ENCODE results near the gene PKP1.
A peak's percentile ranks its signal among the peaks of the same experiment; 100 is the strongest.
"Not testable (repeated sequence)": the region's sequence is repeated elsewhere in the genome, so short reads cannot be mapped to it uniquely, and the experiment has no call there.

PKP1 gene, protein sequence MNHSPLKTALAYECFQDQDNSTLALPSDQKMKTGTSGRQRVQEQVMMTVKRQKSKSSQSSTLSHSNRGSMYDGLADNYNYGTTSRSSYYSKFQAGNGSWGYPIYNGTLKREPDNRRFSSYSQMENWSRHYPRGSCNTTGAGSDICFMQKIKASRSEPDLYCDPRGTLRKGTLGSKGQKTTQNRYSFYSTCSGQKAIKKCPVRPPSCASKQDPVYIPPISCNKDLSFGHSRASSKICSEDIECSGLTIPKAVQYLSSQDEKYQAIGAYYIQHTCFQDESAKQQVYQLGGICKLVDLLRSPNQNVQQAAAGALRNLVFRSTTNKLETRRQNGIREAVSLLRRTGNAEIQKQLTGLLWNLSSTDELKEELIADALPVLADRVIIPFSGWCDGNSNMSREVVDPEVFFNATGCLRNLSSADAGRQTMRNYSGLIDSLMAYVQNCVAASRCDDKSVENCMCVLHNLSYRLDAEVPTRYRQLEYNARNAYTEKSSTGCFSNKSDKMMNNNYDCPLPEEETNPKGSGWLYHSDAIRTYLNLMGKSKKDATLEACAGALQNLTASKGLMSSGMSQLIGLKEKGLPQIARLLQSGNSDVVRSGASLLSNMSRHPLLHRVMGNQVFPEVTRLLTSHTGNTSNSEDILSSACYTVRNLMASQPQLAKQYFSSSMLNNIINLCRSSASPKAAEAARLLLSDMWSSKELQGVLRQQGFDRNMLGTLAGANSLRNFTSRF

DNA sequence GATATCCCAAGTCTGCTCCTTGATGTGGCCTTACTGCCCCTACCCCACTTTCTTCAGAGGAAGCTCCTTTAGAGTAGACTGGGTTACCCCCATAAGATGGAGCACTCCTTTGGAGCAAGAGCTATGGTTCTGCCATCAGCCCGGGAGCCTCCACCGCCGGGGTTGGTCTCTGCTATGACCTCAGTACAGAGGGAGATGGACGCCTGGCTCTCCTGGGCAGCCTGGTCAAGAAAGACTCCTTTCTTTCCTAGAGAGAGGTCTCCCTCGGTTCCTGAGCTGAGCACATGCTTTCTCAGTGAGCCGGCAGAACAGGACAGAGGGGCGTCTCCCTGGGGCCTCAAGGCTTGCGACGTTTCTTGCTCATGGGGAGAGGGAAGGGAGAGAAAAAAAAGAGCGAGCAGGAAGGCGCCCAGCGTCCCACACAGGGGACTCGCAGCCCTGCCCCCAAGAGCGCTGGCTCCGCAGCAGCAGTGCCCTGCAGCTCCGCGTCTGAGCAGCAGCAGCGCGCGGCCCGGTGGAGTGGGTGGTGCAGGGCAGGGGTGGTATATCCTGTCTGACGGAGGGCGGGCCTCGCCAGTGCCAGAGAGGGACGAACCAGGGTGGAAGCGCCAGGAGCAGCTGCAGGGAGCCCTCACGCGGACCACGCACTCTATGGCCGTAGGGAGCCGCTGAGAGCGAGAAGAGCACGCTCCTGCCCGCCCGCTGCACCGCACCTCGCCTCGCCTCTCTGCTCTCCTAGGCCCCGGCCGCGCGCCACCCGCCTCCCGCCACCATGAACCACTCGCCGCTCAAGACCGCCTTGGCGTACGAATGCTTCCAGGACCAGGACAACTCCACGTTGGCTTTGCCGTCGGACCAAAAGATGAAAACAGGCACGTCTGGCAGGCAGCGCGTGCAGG is at the start of gene PKP1:
Gene PKP1, plus strand, starts transcription at position 576 of the 899 bp plus-strand sequence. Its CDS starts 197 bp downstream, at position 773.
- H3K27me3 ChIP-seq (replicated peaks; ENCODE audit: control insufficient read depth, insufficient read depth, low read length), result peaks cover 58% of the 10 kb centered on the region
- no peak within 1 kb of the TSS for H3K9ac ChIP-seq (ENCODE audit: low read length)

DNA sequence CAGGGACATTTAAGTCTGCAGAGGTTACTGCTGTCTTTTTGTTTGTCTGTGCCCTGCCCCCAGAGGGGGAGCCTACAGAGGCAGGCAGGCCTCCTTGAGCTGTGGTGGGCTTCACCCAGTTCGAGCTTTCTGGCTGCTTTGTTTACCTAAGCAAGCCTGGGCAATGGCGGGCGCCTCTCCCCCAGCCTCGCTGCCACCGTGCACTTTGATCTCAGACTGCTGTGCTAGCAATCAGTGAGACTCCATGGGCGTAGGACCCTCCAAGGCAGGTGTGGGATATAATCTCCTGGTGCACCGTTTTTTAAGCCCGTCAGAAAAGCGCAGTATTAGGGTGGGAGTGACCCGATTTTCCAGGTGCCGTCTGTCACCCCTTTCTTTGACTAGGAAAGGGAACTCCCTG is 43.7 kb upstream of the PKP1 start:
- not testable (repeated sequence) for H3K9me3 ChIP-seq (ENCODE audit: control insufficient read depth, low read length); H3K4me1 ChIP-seq (ENCODE audit: control insufficient read depth, insufficient read depth, low read length); H3K4me3 ChIP-seq (ENCODE audit: low read length); DNase-seq (ENCODE audit: low read depth); H3K36me3 ChIP-seq (ENCODE audit: control insufficient read depth, insufficient read depth, low read length, severe bottlenecking); H3K9ac ChIP-seq (ENCODE audit: low read length)
- peaks cover 29% of the 10 kb centered on the region for H3K27me3 ChIP-seq (replicated peaks; ENCODE audit: control insufficient read depth, insufficient read depth, low read length)

More for the DNA sequence above, at the start of gene PKP1:
- no peaks in the 10 kb centered on the region for H3K9me3 ChIP-seq (ENCODE audit: control insufficient read depth, low read length)
- DNase-seq (ENCODE audit: low read depth), result peak; percentile 65
- peaks cover 3% of the 10 kb centered on the region for H3K4me1 ChIP-seq (ENCODE audit: control insufficient read depth, insufficient read depth, low read length)
- peak within 1 kb of the TSS; percentile 30 for H3K4me3 ChIP-seq (ENCODE audit: low read length)
- no peaks in the 10 kb centered on the region for H3K36me3 ChIP-seq (ENCODE audit: control insufficient read depth, insufficient read depth, low read length, severe bottlenecking)

DNA sequence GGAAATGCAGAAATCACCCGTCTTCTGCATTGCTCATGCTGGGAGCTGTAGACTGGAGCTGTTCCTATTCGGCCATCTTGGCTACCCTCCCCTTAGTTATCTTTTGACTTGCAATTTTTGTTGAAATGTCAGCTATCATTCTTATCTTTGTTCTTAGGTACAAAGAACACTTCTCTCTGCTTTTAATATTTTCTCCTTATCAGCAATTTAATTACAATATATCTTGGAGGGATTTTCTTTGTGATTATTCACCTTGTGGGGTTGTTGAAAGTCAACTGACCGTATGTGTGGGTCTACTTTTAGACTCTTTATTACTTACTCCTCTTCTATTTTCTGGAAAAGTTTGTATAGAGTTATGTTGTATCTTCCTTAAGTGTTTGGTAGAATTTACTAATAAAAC is 43.1 kb upstream of the PKP1 start:
- Histone ChIP-seq H3K4me3 (ENCODE audit: low read length) (no peak overlapping the region), H3K9ac (ENCODE audit: low read length) (no peak overlapping the region), H3K4me1 (ENCODE audit: control insufficient read depth, insufficient read depth, low read length) (no peaks in the 10 kb centered on the region), H3K36me3 (ENCODE audit: control insufficient read depth, insufficient read depth, low read length, severe bottlenecking) (no peaks in the 10 kb centered on the region), H3K27me3 (replicated peaks; ENCODE audit: control insufficient read depth, insufficient read depth, low read length) (peaks cover 34% of the 10 kb centered on the region), H3K9me3 (ENCODE audit: control insufficient read depth, low read length) (peaks cover 9% of the 10 kb centered on the region)
- no peak for DNase-seq (ENCODE audit: low read depth)

DNA sequence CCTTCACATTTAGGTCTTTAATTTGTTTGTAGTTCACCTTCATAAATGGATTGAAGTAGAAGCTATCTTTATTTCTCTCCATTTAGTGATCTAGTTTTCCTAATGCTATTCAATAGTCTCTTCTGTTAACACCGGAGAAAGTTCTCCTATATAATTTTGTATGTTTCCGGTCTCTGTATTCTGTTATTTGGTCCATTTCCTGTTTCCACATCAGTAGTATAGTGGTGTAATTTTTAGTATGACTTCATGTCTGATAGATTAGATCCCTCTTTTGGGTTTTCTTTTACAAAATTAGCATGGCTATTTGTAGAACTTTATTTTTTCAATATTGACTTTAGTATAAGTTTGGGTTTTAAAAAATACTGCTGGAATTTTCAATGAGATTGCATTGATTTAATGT is 41.6 kb upstream of the PKP1 start:
- Histone ChIP-seq H3K9me3 (ENCODE audit: control insufficient read depth, low read length) (peaks cover 9% of the 10 kb centered on the region), H3K36me3 (ENCODE audit: control insufficient read depth, insufficient read depth, low read length, severe bottlenecking) (no peaks in the 10 kb centered on the region), H3K27me3 (replicated peaks; ENCODE audit: control insufficient read depth, insufficient read depth, low read length) (peaks cover 40% of the 10 kb centered on the region), H3K4me1 (ENCODE audit: control insufficient read depth, insufficient read depth, low read length) (no peaks in the 10 kb centered on the region), H3K4me3 (ENCODE audit: low read length) (no peak overlapping the region), H3K9ac (ENCODE audit: low read length) (no peak overlapping the region)
- no peak for DNase-seq (ENCODE audit: low read depth)

DNA sequence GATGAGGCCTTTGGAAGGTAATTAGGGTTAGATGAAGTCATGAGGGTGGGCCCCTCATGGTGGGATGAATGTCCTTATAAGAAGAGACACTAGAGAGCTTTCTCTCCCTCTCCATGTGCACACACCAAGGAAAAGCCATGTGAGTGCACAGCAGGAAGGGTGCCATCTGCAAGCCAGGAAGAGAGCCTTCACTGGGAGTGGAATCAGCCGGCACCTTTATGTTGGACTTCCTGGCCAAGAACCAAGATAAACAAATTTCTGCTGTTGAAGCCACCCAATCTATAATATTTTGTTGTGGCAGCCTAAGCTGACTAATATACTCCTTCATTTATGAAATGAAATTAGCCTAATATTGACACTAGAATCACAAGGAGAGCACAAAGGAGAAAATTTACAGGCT is 38.2 kb upstream of the PKP1 start:
- peaks cover 40% of the 10 kb centered on the region for H3K27me3 ChIP-seq (replicated peaks; ENCODE audit: control insufficient read depth, insufficient read depth, low read length)
- H3K4me3 ChIP-seq (ENCODE audit: low read length), result no peak overlapping the region
- H3K4me1 ChIP-seq (ENCODE audit: control insufficient read depth, insufficient read depth, low read length), result no peaks in the 10 kb centered on the region
- peaks cover 6% of the 10 kb centered on the region for H3K9me3 ChIP-seq (ENCODE audit: control insufficient read depth, low read length)
- no peaks in the 10 kb centered on the region for H3K36me3 ChIP-seq (ENCODE audit: control insufficient read depth, insufficient read depth, low read length, severe bottlenecking)
- no peak overlapping the region for H3K9ac ChIP-seq (ENCODE audit: low read length)
- DNase-seq (ENCODE audit: low read depth), result no peak

DNA sequence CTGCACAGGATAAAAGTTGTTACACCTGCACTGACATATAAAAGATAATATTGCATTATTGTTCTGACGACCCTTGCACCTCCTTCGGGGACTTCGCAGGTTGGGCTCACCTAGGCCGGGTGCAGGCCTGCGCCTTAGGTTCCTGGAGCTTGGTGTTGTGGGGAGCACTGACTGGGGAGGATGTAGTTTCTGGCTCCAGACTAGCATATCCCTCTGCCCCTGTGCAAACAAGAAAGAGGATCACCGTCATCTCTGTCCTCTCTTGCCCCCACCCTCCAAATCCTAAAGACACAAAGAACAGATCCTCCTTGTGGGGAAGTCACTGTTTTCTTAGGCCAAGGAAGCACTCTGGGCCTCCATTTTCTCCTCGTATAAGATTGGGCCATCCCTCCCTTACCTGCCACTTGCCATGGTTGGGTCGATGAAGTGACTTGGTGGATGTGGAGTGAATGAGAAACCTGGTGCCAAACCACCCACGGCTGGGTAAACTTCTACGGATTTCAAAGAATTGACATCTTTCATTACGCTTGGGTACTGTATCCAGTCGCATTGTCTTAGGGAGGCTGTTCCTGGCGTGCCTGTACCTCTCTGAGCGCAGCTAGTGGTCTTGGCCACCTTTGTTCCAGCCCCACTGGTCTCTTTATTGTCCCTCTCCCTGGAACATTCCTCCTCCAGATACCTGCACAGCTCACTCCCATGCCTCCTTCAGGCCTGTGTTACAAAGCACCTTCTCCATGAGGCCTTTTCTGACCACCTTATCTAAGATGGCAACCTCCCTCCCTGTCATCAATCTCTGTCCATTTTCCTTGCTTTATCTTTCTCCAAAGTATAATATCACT is 34.4 kb upstream of the PKP1 start:
- Histone ChIP-seq H3K4me1 (ENCODE audit: control insufficient read depth, insufficient read depth, low read length) (no peaks in the 10 kb centered on the region), H3K9ac (ENCODE audit: low read length) (no peak overlapping the region), H3K27me3 (replicated peaks; ENCODE audit: control insufficient read depth, insufficient read depth, low read length) (peaks cover 33% of the 10 kb centered on the region), H3K36me3 (ENCODE audit: control insufficient read depth, insufficient read depth, low read length, severe bottlenecking) (no peaks in the 10 kb centered on the region), H3K4me3 (ENCODE audit: low read length) (no peak overlapping the region), H3K9me3 (ENCODE audit: control insufficient read depth, low read length) (peaks cover 6% of the 10 kb centered on the region)
- no peak for DNase-seq (ENCODE audit: low read depth)

DNA sequence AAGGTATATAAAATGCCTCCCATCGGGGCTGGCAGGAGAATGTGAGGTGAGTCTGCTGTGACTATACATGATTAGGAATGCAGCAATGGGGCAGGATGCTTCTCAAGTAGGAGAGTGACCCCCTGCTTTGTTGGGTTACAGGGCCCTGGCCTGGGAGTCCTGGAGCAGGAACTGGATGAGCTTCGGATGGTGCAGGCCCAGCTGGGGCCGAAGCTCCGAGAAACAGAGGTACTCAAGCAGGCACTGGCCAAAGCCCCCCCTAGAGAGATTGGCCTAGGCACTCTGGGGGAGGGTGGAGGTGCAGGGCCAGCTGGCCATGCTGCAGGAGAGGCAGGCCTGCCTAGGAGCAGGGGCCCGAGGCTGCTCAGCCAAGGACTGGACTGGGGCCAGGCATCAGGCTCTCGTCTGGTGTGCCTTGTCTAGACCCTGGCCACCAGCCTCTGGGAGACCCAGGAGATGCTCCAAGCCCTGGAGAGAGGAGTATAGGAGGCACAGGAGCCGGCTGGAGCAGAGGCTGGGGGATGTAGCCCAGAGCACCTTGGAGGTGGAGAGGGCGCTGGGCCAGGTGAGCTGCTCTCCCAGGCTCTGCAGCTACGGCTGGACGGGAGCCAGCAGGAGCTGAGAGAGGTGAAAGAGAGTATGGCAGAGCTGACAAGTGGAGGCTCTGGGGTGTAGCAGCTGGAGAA is 32.8 kb upstream of the PKP1 start:
- no peak for DNase-seq (ENCODE audit: low read depth)
- H3K9ac ChIP-seq (ENCODE audit: low read length), result no peak overlapping the region
- H3K27me3 ChIP-seq (replicated peaks; ENCODE audit: control insufficient read depth, insufficient read depth, low read length), result peaks cover 23% of the 10 kb centered on the region
- no peaks in the 10 kb centered on the region for H3K9me3 ChIP-seq (ENCODE audit: control insufficient read depth, low read length)
- no peak overlapping the region for H3K4me3 ChIP-seq (ENCODE audit: low read length)
- H3K4me1 ChIP-seq (ENCODE audit: control insufficient read depth, insufficient read depth, low read length), result no peaks in the 10 kb centered on the region
- H3K36me3 ChIP-seq (ENCODE audit: control insufficient read depth, insufficient read depth, low read length, severe bottlenecking), result no peaks in the 10 kb centered on the region

DNA sequence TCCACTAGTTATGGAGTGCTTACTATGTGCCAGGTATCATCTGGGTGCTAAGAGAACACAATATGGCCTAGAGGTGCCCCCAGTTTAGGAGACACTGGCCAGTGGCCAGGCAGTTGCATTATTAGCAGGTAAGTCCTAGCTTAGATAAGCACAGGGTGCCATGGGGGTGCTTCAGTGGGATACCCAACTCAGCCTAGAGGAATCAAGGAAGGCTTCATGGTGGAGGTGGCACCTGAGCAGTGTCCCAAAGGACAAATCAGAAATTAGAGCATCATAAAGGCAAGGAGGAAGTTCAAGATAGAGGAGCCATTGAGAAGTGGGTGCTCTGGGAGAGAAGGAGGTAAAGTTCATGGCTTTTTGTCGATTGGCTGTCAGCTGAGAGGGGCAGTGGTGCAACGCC is 31.9 kb upstream of the PKP1 start:
- H3K4me1 ChIP-seq (ENCODE audit: control insufficient read depth, insufficient read depth, low read length), result no peaks in the 10 kb centered on the region
- DNase-seq (ENCODE audit: low read depth), result no peak

DNA sequence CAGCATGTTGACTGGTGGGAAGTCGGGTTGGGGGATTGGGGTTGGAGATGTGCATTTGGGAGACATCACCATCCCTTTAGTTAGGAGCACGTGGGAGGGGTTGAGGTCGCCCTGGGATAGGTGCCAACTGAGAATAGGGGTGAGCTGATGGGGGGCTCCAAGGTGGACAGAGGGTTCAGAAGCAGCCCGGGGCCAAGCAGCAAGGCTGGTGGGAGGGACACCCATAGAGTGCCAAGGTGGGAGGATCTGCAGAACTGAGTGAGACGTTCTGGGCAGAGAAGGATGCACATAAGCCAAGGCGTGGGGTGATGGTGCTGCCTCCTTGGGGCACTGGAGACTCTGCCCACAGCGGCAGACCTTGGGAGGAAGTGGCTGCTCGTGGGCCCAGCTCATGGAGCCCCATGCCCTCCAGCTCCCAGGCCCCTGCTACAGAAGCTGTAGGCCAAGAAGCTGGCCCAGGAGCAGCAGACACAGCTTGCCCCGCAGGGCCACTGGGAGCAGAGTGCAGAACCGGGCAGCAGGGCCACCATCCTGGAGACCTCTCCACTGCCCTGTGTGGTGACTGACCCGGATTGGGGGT is 31.4 kb upstream of the PKP1 start:
- Histone ChIP-seq H3K9me3 (ENCODE audit: control insufficient read depth, low read length) (no peaks in the 10 kb centered on the region), H3K9ac (ENCODE audit: low read length) (no peak overlapping the region), H3K4me3 (ENCODE audit: low read length) (no peak overlapping the region), H3K4me1 (ENCODE audit: control insufficient read depth, insufficient read depth, low read length) (no peaks in the 10 kb centered on the region), H3K27me3 (replicated peaks; ENCODE audit: control insufficient read depth, insufficient read depth, low read length) (peaks cover 23% of the 10 kb centered on the region), H3K36me3 (ENCODE audit: control insufficient read depth, insufficient read depth, low read length, severe bottlenecking) (no peaks in the 10 kb centered on the region)
- no peak for DNase-seq (ENCODE audit: low read depth)

More for the DNA sequence above, 31.9 kb upstream of the PKP1 start:
- Histone ChIP-seq H3K4me3 (ENCODE audit: low read length) (no peak overlapping the region), H3K36me3 (ENCODE audit: control insufficient read depth, insufficient read depth, low read length, severe bottlenecking) (no peaks in the 10 kb centered on the region), H3K9me3 (ENCODE audit: control insufficient read depth, low read length) (no peaks in the 10 kb centered on the region), H3K27me3 (replicated peaks; ENCODE audit: control insufficient read depth, insufficient read depth, low read length) (peaks cover 23% of the 10 kb centered on the region), H3K9ac (ENCODE audit: low read length) (no peak overlapping the region)

DNA sequence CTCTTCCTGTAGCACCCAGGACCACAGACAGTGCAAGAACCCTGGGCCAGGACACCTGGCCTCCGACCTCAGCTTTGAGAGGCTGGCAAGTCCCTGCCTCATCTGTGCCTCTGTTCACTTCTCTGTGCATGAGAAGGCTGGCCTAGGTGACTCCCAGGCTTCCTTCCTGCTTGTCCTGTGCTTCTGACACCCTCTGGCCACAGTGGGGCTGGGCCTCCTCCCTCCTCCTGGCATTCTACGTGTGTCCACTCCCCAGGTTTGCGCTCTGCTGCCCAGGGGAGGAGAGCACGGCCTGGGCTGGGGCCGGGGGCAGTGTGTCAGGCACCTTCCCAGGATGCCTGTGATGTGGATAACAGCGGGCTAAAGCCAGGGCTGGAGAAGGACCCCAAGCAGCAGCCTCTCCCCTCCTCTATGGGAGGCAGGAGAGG is 30.3 kb upstream of the PKP1 start:
- Histone ChIP-seq H3K27me3 (replicated peaks; ENCODE audit: control insufficient read depth, insufficient read depth, low read length) (peaks cover 23% of the 10 kb centered on the region), H3K9me3 (ENCODE audit: control insufficient read depth, low read length) (no peaks in the 10 kb centered on the region), H3K36me3 (ENCODE audit: control insufficient read depth, insufficient read depth, low read length, severe bottlenecking) (no peaks in the 10 kb centered on the region), H3K4me1 (ENCODE audit: control insufficient read depth, insufficient read depth, low read length) (no peaks in the 10 kb centered on the region), H3K4me3 (ENCODE audit: low read length) (no peak overlapping the region), H3K9ac (ENCODE audit: low read length) (no peak overlapping the region)
- DNase-seq (ENCODE audit: low read depth), result no peak

Data from adipocyte (in vitro differentiated cells).